Fibroblast of skin of scalp (primary cell): ENCODE results near the gene ALG12.
A peak's percentile ranks its signal among the peaks of the same experiment; 100 is the strongest.

Experiments used
- DNase-seq: peaks from one replicate; pipeline ENCODE4 v3.0.0-alpha.2; 2013

Gene ALG12

DNA sequence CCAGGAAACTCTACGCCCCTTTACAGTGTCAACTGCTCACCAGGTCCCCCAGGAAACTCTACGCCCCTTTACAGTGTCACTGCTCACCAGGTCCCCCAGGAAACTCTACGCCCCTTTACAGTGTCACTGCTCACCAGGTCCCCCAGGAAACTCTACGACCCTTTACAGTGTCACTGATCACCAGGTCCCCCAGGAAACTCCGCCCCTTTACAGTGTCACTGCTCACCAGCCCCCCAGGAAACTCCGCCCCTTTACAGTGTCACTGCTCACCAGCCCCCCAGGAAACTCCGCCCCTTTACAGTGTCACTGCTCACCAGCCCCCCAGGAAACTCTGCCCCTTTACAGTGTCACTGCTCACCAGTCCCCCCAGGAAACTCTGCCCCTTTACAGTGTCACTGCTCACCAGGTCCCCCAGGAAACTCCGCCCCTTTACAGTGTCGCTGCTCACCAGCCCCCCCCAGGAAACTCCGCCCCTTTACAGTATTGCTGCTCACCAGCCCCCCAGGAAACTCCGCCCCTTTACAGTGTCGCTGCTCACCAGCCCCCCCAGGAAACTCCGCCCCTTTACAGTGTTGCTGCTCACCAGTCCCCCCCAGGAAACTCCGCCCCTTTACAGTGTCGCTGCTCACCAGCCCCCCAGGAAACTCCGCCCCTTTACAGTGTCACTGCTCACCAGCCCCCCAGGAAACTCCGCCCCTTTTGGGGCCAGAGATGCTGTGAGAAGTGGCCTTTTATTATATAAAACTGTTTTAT is 27.0 kb upstream of the ALG12 start:
- peak; percentile 52 for DNase-seq

DNA sequence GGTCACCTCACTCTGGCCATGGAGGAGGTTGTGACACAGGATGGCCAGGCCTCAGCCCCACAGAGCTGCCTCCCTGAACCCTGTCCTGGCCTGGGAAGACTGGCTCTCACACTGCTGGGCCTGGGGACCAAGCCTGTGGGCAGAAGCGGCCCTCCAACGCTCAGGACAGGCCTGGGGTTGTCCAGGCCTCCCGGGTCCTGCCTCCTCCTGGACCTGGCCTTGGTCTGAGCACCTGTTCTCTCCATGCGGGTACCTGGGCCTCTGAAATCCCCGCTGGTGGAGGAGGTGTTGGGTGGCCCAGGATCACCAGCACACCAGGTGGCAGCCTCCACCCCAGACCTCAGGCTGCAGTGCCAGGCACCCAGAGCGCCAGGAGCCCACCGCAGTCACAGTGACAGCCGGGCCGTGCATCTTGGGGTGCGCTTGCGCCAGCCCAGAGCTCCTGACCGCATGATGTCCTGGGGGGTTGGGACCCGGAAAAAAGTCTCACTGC is 26.2 kb upstream of the ALG12 start:
- DNase-seq, result no peak

DNA sequence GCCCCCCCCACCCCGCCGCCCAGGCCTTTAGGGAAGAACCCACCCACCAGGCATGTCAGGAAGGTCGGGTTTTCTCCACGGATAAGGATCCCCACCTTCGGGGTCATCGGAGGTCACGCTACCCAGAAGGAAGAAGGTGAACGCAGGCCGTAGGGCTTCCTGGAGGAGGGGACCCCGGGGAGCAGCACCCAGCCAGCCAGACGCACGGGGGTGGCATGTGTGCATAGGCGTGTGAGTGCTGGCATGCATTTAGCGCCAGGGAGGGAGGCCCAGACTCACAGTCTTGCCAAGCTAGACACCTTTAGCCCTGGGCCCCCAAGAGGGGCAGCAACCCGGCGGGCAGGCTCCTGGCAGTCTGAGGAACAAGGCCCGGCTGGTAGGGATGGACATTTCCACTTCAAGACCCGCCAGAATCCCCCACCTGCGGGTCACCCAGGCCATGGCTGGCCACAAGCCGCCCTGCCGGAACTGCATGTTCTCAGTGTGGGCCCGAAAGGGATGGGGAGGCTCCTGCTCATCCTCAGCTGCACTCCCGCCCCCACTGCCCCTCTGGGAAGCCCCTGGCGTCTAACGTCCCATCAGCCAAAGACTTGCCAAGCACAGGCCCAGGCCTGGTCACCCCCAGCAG is 25.6 kb upstream of the ALG12 start:
- DNase-seq, result no peak

DNA sequence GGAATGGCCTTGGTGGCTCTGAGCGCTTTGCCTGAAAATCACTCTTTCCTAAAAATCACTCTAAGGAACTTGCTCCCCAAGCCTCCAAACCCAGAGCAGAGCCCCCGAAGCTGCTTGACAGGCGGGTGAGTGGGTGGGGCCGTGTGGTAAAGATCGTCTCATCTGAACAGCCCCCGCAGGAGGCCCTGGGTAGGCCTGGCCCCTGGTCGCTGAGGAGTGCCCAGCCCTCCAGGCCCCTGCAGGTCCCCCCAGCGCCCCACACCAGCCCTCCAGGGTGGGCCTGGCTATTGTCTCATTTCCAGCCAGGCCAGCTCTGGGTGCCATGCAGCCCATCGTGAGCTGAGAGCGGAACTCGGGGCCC is 25.1 kb upstream of the ALG12 start:
- DNase-seq, result no peak

DNA sequence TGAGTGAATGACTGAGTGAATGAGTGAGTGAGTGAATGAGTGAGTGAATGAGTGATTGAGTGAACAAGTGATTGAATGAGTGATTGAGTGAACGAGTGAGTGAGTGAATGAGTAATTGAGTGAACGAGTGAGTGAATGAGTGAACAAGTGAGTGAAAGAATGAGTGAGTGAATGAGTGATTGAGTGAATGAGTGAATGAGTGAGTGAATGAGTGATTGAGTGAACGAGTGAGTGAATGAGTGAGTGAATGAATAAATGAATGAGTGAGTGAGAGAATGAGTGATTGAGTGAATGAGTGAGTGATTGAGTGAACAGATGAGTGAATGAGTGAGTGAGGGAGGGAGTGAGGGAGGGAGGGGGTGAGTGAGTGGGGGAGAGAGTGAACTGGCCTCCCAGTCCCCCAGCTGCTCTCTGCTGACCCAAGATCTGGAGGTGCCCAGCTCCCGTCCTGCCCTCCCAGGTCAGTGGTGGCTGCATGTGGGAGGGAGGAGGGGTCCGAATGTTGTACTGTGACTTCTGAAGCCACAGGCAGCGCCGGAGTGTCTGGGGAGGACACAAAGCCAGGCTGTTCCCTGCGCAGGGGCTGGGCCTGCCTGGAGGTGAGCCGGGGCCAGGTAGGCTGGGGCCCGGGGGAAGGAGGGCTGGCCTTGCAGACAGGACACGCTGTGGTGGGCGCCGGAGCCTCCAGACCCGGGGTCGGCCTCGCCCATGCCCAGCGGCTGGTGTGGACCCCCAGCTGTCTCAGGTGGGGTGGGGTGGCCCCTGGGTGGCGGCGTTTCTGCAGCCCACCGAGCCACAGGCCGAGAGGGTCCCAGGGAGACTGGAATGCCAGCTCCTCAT is 24.5 kb upstream of the ALG12 start:
- DNase-seq, result no peak

DNA sequence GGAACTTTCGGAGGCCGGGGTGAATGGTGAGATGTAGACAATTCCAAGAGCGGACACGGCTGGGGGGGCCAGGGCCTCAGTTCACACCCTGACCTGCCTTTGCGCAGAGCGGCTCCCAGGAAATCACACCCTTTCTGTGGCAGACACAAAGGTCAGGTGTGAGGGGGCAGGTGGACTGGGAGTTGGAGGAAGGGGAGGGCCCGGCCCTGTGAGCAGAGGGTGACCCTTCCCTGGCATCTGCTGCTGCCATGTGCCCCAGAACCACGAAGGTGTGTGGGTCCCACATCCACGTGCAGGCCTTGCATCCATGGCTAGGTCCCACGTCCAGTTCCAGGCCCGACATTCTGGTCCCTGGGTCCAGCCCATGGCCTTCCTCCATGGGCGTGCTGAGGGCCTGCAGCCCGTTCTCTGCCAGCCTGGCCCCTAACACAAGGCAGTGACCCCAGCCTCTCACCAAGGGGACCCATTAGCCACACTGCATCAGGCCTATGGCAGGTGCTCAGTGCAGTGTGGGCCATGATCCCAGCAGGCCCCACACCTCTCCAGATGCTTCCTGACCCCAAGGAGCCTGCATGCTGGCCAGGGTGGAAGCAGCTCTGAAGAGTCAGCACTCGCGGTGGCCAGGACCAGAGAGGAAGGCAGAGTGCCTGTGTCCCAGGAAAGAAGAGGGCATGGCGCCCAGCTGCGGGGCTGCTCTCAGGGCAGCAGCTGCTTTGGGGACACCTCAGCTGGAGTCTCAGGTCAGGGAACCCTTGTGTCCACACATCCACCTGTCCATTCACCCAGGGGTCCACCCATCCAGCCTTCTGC is 23.5 kb upstream of the ALG12 start:
- DNase-seq, result no peak

DNA sequence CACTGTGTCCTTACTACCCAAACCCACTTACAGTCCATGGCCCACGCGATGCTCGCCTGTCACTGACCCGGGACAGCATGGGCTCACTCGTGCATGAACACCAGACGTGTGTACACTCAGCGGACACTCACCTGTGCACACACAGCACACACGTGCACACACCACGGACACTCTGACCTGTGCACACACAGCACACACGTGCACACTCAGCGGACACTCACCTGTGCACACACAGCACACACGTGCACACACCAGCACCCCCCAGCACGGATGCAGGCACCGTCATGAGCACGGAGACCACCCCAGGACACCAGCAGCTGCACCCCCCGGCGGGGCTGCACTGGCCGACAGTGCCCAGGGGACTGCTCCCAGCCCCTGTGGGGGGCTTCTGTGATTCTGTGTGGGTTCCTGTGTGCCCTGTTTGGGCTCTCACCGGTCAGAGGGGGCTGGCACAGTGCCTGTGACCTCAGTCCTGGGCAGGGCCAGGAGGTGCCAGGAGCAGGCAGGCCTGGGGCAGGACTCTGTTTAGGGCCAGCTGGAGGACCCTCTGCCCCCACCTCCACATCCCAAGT is 20.4 kb upstream of the ALG12 start:
- no peak for DNase-seq

DNA sequence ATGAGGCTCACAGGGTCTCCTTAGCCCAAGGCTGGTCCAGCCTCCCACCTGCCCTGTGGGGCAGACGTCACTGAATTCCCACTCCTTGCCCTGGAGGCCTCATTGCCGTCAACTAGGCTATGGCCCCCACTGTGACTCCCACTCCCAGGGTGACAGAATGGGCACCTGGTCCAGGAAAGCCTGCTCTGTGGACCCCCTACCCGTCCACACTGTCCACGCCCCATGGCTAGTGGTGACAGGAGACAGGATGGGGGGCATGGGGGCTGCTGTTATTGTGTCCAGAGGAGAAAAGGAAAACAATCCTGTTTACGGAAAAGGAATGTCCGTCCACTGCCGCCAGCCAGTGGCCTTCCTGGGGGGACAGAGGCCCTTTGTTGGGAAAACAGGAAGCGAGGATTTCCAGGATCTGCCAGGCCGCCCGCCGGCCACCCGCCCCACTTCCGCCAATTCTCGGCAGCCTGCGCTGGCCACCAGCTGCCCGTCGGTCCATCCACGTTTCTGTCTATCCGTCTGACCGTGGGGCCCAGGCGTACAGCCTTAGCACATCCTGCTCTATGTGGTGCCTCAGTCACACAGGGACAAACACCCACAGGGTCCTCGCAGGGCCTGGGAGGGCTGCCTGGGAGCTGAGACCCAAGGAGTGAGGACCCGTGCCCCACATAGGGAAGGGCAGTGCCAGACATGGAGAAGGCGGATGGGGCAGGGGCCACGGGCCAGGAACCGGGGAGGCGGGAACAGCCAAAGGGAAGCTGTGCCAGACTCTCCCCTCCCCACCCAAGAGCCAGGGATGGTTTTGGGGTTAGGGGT is 19.7 kb upstream of the ALG12 start:
- DNase-seq, result no peak

DNA sequence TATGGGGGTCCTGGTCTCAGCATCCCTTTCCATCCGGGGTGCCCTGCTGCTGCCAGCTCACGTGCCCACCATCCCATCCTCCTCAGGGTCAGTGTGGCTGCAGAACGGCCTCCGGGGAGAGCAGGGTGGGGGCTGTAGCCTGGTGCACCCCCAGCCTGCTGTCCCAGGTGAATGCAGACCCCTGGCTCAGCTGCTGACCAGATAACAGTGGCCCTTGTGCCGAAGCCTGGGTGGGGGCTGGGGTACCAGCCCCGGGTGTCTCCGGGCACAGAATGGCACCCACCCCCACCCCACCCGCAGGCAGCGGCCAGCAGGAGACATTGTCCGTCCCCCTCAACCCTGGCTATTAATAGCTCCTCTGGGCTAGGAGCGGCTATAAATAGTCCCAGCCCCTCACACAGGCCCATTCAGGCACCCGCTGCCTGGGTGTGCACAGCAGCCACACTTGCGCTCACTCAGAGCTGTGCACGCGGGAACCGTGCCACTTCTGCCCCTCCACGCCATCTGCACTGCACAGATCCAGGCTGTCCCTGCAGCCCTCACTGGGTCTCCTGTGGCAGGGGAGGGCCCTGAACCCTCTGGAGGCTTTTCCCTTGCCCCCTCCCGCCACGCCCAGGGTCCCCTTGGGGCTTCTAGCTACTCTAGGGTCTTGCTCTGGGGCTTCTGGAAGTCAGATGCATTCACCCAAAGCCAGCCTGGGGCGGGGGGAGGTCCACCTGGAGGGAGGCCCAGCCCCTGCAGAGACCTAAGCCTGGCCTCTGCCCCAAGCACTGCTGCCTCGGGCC is 18.9 kb upstream of the ALG12 start:
- DNase-seq, result peak; percentile 59

DNA sequence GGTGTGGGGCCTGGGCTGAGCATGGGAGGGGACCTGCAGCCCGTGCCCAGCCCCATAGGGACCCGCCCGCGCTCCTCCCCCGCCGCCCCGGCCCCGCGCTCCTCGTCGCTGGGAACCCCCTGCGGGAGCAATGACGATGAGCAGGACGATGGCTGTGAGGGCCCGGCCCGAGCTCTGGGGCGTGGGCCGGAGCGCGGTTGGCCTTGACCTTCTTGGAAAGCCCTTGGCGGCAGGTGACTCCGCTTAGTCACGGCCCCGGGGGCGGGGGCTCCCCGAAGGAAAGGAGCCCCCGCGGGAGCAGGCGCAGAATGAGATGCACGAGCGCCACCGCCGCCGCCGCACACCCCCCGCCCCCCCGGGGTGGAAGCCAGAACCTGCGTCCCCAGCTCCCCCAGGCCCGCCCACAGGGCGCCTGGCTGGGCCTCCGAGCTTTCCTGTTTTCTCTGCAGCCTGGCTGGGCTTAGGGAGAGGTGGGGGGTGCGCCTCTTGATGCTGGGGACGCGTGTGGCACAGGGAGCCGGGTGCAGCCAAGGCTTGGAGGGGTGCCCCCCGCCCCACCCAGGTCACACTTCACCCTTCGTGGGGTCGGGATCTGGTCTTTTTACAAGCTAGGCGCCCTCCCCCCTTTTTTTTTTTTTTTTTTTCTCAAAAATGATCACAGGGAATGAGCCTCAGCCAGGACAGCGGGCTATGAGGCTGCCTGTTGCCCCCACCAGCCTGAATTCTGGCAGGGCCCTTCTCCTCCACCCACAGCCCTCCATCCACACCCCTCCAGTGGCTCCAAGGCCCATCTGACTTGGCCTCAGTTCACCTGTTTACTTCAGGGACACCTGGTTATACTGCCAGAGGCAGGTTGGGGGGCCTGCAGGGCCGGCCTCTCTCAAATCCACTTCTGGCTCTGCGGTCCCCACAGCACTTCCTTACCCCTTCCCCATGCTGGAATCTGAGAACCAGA is 18.1 kb upstream of the ALG12 start:
- peak; percentile 66 for DNase-seq

DNA sequence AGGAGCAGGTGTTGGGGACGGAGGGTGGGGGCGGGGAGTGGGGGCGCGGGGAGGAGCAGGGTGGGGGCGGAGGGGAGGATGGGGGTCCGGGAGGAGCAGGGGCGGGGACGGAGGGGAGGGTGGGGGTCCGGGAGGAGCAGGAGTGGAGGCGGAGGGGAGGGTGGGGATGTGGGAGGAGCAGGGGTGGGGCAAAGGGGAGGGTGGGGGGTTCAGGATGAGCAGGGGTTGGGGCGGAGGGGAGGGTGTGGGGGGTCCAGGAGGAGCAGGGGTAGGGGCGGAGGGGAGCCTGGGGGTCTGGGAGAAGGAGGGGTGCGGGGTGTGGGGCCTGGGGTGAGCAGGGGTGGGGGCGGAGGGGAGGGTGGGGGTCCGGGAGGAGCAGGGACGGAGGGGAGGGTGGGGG is 17.3 kb upstream of the ALG12 start:
- peak; percentile 34 for DNase-seq

DNA sequence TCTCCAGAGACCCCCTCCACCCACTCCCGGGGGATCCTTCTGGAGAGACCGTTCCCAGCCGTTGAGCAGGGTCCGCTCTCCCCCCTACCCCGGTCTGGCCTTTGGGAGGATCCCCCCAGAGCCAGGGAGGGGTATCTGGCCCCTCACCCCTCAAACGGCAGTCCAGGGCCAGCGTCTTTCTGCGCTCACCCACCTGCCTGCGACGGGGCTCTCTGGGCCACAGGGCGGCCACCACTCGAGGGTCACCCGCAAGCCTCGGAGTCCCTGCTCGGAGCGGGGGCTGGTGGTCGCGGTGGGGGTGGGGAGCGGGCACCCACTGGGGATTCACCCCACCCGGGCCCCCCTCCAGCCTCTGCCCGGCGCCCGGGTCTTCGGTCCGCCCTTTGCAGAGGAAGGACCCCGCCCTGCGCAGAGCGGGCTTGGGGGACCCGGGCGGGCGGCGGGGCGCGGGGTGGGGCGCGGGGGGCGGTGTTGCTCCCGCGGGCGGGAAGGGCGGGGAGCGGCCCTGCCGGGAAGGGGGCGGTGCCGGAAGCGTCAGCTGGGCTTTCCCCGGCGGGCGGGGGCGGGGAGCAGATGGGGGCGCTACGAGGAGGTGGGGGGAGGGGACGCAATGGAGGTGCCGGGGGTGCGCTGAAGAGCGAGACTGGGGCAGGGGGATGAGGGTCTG is 16.8 kb upstream of the ALG12 start:
- peak; percentile 70 for DNase-seq

DNA sequence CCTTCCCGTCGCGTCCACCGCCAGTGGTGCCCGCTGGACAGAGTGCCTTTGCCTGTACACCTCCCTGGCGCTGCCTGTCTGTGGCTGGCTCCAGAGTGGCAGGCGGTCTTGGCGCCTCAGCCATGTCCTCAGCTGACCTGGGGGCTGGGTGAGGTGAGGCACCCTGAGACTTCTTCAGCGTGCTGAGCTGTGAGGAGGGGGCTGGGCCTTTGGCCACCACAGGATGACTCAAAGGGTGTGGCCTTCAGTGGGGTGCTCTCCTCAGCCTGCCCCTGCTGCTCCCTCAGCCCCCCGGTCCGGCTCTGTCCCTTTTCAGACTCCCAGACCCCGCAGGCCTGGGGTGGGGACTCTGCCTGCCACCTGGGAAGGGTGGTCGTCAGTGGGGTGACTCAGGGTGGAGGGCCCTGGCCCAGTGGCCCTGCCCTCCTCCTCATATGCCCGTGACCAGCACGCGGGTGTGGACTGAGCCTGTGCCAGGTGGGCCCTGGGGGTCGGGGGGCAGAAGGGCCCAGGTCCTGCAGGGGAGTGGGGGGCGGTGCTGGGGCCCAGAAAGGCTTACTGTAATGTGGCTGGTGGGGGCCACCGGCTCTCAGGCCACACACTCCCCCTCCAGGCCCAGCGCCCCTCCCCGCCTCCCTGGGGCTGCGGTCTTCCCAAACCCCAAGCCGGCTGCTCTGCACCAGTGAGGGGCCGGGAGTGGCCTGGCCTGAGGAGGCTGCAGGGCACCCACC is 16.1 kb upstream of the ALG12 start:
- DNase-seq, result peak; percentile 33

DNA sequence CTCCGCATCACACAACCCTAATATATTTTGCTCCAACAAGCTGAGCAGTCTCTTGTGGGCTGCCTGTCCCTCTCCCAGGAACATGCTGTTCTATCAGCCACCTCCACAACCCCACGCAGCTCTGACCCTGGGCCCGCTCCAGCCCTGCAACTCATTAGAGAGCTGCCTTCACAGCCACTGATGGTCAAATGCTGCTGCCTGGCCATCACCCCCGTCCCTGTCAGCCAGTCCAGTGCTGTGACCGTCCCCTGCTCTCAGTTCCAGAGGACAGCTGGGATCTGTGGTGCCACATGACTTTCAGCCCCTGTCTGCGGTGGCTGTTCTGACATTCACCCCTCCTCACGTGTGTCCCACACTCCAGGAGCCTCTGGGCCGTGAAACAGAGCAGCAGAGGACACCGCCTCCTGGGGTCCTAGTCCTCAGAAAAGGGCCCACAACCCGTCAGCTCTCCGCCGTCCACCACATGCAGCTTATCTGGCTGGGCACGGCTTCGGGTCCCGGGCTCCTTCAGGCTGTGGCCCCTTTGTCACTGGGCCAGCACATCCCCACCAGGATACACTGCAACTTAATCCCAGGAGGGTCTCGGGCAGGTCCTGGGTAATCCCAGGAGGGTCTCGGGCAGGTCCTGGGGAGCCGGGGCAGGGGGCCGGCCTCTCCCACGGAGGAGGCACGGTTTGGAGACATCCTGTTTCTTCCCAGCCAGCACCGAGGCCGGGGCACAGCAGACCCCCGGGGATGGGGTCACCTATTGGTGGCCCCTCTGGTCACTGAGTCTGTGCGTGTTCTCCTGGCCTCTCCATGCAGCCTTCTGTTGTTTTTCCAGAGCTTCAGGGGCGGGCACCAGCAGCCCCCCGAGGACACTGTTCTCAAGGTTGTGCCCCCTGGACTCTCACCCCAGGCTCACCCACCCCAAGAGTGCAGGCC is 15.3 kb upstream of the ALG12 start:
- no peak for DNase-seq

DNA sequence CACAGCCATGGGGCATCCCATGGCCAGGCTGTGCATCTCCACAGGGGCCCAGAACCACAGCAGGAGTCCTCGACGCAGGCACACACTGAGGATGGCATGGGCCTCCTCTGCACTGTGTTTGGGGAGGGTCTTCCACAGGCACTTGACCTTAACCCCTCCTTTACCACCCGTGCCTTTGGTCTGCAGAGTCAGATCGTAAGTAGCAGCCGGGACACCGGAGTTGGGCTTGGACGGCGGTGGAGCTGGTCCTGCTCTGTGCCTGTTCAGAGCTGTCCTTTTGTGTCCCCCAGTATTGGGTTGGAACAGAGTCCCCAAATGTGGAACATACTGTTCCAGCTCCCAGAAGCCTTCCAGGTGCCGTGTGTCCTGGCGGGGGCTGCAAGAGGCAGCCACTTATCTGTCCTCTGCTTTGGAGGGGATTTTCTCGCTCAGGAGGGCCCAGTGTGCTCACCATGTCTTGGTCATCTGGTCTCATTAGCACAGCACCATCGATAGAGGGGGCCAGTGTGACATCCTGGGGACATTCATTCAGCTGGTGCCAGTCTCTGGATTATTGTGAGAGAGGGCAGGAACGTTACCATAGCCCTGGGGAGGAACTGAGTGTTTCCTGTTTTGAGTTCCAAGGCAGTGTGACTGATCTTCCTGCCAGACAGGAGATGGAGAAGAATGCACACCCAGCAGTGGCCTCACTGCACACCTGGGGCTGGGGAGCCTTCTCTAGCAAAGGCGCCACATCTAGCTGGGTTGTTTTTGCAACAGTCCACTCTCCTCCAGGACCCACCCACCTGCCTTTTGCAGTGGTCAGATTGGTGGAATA is 12.6 kb upstream of the ALG12 start:
- peak; percentile 75 for DNase-seq
